Astrocyte (in vitro differentiated cells and primary cell): ENCODE results near the gene NOTCH4. TPM values are rescaled to one million over a fixed set of nuclear protein-coding genes. Genes with fewer than 3 reads are reported as not detected.
A peak's percentile ranks its signal among the peaks of the same experiment; 100 is the strongest.

Source experiments
- DNase-seq: peaks from one replicate; pipeline ENCODE4 v3.0.0-alpha.2; 2010; ENCODE audit warnings: low read depth
- FAIRE-seq: peaks from 2 replicates; lab custom pipeline; 2011; peaks lifted over from hg19 to GRCh38; lab: Jason Lieb, UNC
- H2AFZ ChIP-seq: 2 replicates; pipeline ENCODE4 v1.6.0; 2012; ENCODE audit warnings: low read depth, low read length, inconsistent platforms
- H3K27ac ChIP-seq: 2 replicates; pipeline ENCODE4 v1.5.1; 2011; ENCODE audit warnings: low read depth, low read length, inconsistent platforms
- H3K27me3 ChIP-seq: 2 replicates; pipeline ENCODE4 v1.6.0; 2011; ENCODE audit warnings: low read length, inconsistent platforms; ENCODE audit not compliant: insufficient read depth
- H3K36me3 ChIP-seq: 2 replicates; pipeline ENCODE4 v1.5.1; 2011; ENCODE audit warnings: low read length, inconsistent platforms; ENCODE audit not compliant: insufficient read depth
- H3K4me1 ChIP-seq: 2 replicates; pipeline ENCODE4 v1.5.1; 2011; ENCODE audit warnings: low read length, inconsistent platforms; ENCODE audit not compliant: insufficient read depth
- H3K4me2 ChIP-seq: 2 replicates; pipeline ENCODE4 v1.6.0; 2012; ENCODE audit warnings: low read length, inconsistent platforms
- H3K4me3 ChIP-seq: 2 replicates; pipeline ENCODE4 v1.5.1; 2011; ENCODE audit warnings: low read depth, mild to moderate bottlenecking, low read length, inconsistent platforms; ENCODE audit not compliant: insufficient read depth
- H3K79me2 ChIP-seq: 2 replicates; pipeline ENCODE4 v1.6.0; 2012; ENCODE audit warnings: mild to moderate bottlenecking, low read length, inconsistent platforms; ENCODE audit not compliant: insufficient read depth
- H3K9ac ChIP-seq: 2 replicates; pipeline ENCODE4 v1.6.0; 2012; ENCODE audit warnings: mild to moderate bottlenecking, low read length, inconsistent platforms
- H3K9me3 ChIP-seq: 2 replicates; pipeline ENCODE4 v1.5.1; 2012; ENCODE audit warnings: low read depth, mild to moderate bottlenecking, low read length, inconsistent platforms; ENCODE audit not compliant: insufficient read depth
- H4K20me1 ChIP-seq: 2 replicates; pipeline ENCODE4 v1.6.0; 2012; ENCODE audit warnings: low read length, inconsistent platforms; ENCODE audit not compliant: insufficient read depth
- H3K27ac Mint-ChIP-seq: one replicate; pipeline ENCODE4 v1.8.0; 2021; ENCODE audit warnings: mild to moderate bottlenecking, mixed read lengths; ENCODE audit not compliant: unreplicated experiment
- H3K27me3 Mint-ChIP-seq: one replicate; pipeline ENCODE4 v1.8.0; 2021; ENCODE audit warnings: low read depth, mixed read lengths; ENCODE audit not compliant: unreplicated experiment
- H3K36me3 Mint-ChIP-seq: one replicate; pipeline ENCODE4 v1.8.0; 2021; ENCODE audit warnings: low read depth, mixed read lengths; ENCODE audit not compliant: unreplicated experiment
- H3K4me1 Mint-ChIP-seq: one replicate; pipeline ENCODE4 v1.8.0; 2021; ENCODE audit warnings: low read depth, mixed read lengths; ENCODE audit not compliant: unreplicated experiment
- H3K4me3 Mint-ChIP-seq: one replicate; pipeline ENCODE4 v1.8.0; 2021; ENCODE audit warnings: mild to moderate bottlenecking, moderate library complexity, mixed read lengths; ENCODE audit not compliant: unreplicated experiment
- H3K9me3 Mint-ChIP-seq: one replicate; pipeline ENCODE4 v1.8.0; 2021; ENCODE audit warnings: mild to moderate bottlenecking, mixed read lengths; ENCODE audit not compliant: unreplicated experiment
- EZH2 ChIP-seq: IDR thresholded peaks from 2 replicates; pipeline ENCODE4 v1.6.1; 2012; ENCODE audit warnings: mild to moderate bottlenecking, low read length, inconsistent platforms; ENCODE audit not compliant: insufficient read depth
- total RNA-seq: library from RNA; stranded (reverse); gene quantifications from 2 replicates; pipeline ENCODE4 v1.2.1, GENCODE V29; 2021
- TF ChIP-seq, protein P1 (sequence below): IDR thresholded peaks from 2 replicates; pipeline ENCODE4 v1.5.1; 2011; ENCODE audit warnings: low read depth, mild to moderate bottlenecking, inconsistent platforms, low read length, moderate library complexity; ENCODE audit not compliant: insufficient read depth

Gene NOTCH4
- total RNA-seq, 1 donor from 2014 or later = 0.57 TPM

DNA sequence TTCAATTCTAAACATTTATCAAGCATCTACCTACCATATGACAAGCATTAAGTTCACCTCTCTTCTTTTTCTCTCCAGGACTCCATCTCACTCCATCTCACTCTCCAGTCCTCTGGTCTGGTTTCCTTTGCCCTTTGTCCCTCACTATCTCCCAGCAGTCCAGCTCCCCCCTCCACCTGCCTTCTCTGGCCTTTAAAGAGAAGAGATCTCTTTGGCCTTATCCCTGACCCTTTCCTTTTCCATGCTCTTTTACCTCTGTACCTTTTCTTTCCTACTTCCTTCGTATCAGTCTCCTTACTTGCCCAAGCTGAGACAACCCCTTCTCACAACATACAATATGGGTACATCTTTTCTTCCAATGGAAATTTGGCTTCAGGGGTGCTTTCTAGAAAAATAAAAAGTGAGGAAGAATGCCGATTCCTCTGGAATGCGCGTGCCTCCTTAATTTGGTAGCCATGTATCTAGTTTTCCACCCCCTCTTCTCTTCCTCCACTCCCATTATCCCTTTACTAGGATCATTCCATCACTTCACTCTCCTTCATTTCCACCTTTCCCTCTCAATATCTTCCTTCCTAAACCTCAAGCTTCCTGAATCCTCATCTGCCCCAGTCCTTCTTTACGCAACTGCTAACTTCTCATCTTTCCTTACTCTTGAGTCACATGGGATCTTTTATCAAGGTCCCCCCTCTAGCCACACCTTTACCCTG is 47.2 kb downstream of the NOTCH4 start:
- Mint-ChIP-seq H3K4me3 (peak overlapping the region; percentile 97), H3K27me3 (no peaks in the 10 kb centered on the region), H3K36me3 (peaks cover 4% of the 10 kb centered on the region), H3K9me3 (no peaks in the 10 kb centered on the region), H3K27ac (peak overlapping the region; percentile 99), H3K4me1 (peaks cover 35% of the 10 kb centered on the region)
- Histone ChIP-seq H3K4me1 (peaks cover 33% of the 10 kb centered on the region), H3K27me3 (no peaks in the 10 kb centered on the region), H3K27ac (peak overlapping the region; percentile 91), H3K4me2 (peak overlapping the region; percentile 95), H3K4me3 (peak overlapping the region; percentile 79), H3K79me2 (peaks cover 47% of the 10 kb centered on the region), H2AFZ (peak overlapping the region; percentile 77), H3K36me3 (no peaks in the 10 kb centered on the region), H3K9ac (peak overlapping the region; percentile 98), H4K20me1 (peaks cover 24% of the 10 kb centered on the region), H3K9me3 (no peaks in the 10 kb centered on the region)
- no peak for FAIRE-seq
- no peak for TF ChIP-seq EZH2
- peak; percentile 56 for DNase-seq

DNA sequence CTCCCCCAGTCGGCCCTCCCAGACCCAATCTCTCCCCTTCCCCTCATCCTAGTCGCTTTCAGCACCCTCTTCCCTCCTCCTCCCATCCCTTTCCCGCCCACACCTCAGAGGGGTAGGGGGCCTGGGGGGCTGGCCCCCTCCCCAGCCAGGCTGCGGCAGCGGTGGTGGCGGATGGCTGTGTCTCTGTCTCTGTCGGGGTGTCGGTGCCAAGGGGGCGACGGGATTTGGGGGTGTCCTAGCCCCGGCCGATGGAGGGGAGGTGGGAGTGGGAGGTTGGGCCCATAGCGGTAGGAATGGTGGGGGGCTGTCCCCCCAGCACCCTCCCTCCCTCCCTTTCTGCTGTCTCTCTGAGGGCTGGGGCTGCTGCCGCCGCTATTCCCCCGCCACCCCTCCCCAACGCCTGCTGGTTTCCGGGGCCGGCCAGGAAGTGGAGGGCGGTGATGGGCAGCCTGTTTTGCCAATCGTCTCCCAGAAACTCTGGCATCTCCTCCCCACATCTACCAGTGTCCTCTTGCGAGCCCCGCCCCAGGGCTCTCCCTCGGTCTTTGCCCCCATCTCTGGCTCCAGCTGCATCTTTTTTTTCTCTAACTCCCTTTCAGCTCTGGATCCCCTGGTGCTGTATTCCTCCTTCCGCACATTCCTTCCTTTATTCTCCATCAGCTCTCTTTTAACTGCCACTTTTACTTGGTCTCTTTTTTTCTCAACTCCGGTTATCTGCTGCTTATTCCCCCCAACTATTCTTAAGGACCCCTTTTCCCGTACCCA is 48.0 kb downstream of the NOTCH4 start, which contains the start of gene AGPAT1:
Gene AGPAT1 (minus strand): TSS at position 374 of the 765 bp plus-strand sequence. CDS start 4,588 bp downstream, outside the sequence.
- no peaks in the 10 kb centered on the region for H3K9me3 Mint-ChIP-seq
- peaks cover 35% of the 10 kb centered on the region for H3K4me1 Mint-ChIP-seq
- Histone ChIP-seq H3K9me3 (no peaks in the 10 kb centered on the region), H3K79me2 (peaks cover 51% of the 10 kb centered on the region), H3K27me3 (no peaks in the 10 kb centered on the region), H3K4me2 (peak within 1 kb of the TSS; percentile 95), H3K4me3 (peak within 1 kb of the TSS; percentile 86), H3K27ac (peak within 1 kb of the TSS; percentile 91), H3K9ac (peak within 1 kb of the TSS; percentile 98), H3K36me3 (no peaks in the 10 kb centered on the region), H4K20me1 (peaks cover 31% of the 10 kb centered on the region), H3K4me1 (peaks cover 33% of the 10 kb centered on the region), H2AFZ (peak within 1 kb of the TSS; percentile 77)
- H3K36me3 Mint-ChIP-seq = peaks cover 7% of the 10 kb centered on the region
- FAIRE-seq (no peak), DNase-seq (peak; percentile 95)
- peak within 1 kb of the TSS; percentile 97 for H3K4me3 Mint-ChIP-seq
- peak within 1 kb of the TSS; percentile 99 for H3K27ac Mint-ChIP-seq
- TF ChIP-seq, protein P1, sequence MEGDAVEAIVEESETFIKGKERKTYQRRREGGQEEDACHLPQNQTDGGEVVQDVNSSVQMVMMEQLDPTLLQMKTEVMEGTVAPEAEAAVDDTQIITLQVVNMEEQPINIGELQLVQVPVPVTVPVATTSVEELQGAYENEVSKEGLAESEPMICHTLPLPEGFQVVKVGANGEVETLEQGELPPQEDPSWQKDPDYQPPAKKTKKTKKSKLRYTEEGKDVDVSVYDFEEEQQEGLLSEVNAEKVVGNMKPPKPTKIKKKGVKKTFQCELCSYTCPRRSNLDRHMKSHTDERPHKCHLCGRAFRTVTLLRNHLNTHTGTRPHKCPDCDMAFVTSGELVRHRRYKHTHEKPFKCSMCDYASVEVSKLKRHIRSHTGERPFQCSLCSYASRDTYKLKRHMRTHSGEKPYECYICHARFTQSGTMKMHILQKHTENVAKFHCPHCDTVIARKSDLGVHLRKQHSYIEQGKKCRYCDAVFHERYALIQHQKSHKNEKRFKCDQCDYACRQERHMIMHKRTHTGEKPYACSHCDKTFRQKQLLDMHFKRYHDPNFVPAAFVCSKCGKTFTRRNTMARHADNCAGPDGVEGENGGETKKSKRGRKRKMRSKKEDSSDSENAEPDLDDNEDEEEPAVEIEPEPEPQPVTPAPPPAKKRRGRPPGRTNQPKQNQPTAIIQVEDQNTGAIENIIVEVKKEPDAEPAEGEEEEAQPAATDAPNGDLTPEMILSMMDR = no peak
- no peak for TF ChIP-seq EZH2
- H3K27me3 Mint-ChIP-seq = no peaks in the 10 kb centered on the region

DNA sequence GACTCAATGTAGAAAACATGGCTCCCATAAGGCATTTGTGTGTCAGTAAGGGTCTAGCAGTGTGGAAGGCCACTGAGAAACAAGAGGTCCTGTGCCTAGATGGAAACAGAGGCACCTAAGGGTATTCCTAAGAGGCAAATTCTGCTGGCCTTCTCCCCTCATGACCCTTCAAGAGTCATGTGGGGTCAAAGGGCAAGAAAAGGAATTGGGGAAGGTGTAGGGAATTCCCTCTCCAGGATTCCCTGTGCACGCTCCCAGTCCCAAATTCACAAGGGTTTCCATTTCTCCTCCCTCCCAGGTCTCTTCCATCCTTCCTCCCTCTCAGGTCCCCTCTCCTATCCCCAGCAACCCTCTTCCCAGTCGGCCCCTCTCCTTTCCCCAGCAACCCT is 48.6 kb downstream of the NOTCH4 start:
- Mint-ChIP-seq H3K4me1 (peaks cover 35% of the 10 kb centered on the region), H3K27ac (peak overlapping the region; percentile 30), H3K27me3 (no peaks in the 10 kb centered on the region), H3K9me3 (no peaks in the 10 kb centered on the region), H3K36me3 (peaks cover 8% of the 10 kb centered on the region), H3K4me3 (peak overlapping the region; percentile 97)
- Histone ChIP-seq H4K20me1 (peaks cover 31% of the 10 kb centered on the region), H3K4me3 (peak overlapping the region; percentile 86), H3K4me1 (peaks cover 37% of the 10 kb centered on the region), H2AFZ (peak overlapping the region; percentile 51), H3K79me2 (peaks cover 51% of the 10 kb centered on the region), H3K27ac (peak overlapping the region; percentile 68), H3K9ac (peak overlapping the region; percentile 98), H3K9me3 (no peaks in the 10 kb centered on the region), H3K36me3 (peaks cover 5% of the 10 kb centered on the region), H3K27me3 (no peaks in the 10 kb centered on the region), H3K4me2 (peak overlapping the region; percentile 95)
- FAIRE-seq (no peak), DNase-seq (no peak)
- TF ChIP-seq EZH2 = no peak
- TF ChIP-seq, protein P1 = no peak
